ENCODE results near the gene FBRSL1. TPM values are rescaled to one million over a fixed set of nuclear protein-coding genes. Genes with fewer than 3 reads are reported as not detected.

Gene FBRSL1
- total RNA-seq, 1 donor, result 3.9 TPM

DNA sequence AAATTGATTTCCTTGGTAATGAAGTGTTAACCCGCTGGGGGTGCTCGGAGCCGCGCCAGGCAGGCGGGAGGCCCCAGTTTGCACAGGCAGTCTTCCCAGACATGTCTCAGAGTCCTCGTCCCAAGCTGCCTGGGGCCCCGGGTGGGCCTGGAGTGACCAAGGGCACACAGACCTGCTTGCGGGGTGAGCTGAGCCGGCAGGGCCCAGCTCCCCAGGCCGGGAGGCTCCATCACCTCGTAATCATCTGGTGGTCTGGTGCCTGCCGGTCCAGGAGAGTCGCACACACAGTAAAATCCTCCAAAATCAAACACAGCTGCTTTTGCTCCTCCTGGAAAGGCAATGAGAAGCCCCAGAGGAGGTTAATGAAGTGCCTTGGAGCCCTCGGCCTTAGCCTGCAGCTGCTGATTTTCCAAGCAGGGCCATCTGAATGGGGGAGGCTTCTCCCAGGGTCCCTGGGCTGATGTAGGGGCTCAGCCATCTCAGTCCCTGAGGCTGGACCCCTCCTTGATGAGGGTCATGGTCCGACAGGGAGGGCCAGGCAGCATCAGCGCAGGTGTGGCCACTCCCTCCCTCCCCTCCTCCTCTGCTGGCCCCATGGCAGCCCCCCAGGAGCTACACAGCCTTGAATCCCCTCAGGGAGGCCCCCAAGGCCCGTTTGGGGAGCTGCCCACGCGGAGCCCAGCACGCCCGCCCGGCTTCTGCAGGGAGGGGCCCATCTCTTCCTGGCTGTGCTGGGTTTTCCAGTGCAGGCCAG lies 39.4 kb upstream of the FBRSL1 start:
- no peak for DNase-seq (ENCODE audit: low read depth)
- TF ChIP-seq CTCF (IDR thresholded peaks at IDR 0.05; ENCODE audit: insufficient read depth, low read depth, low read length), result no peak
- H3K4me3 ChIP-seq (ENCODE audit: low read depth, low read length), result no peak overlapping the region

- no peak for DNase-seq (ENCODE audit: low read depth)
- TF ChIP-seq CTCF (IDR thresholded peaks at IDR 0.05; ENCODE audit: insufficient read depth, low read depth, low read length), result no peak
- H3K4me3 ChIP-seq (ENCODE audit: low read depth, low read length), result no peak overlapping the region
Observed at GRCh38 chr12:132451172-132451835, 38.6 kb upstream of the FBRSL1 start.

GRCh38 chr12:132451836-132452195 lies 38.1 kb upstream of the FBRSL1 start:
- no peak for TF ChIP-seq CTCF (IDR thresholded peaks at IDR 0.05; ENCODE audit: insufficient read depth, low read depth, low read length)
- H3K4me3 ChIP-seq (ENCODE audit: low read depth, low read length), result no peak overlapping the region
- no peak for DNase-seq (ENCODE audit: low read depth)

DNA sequence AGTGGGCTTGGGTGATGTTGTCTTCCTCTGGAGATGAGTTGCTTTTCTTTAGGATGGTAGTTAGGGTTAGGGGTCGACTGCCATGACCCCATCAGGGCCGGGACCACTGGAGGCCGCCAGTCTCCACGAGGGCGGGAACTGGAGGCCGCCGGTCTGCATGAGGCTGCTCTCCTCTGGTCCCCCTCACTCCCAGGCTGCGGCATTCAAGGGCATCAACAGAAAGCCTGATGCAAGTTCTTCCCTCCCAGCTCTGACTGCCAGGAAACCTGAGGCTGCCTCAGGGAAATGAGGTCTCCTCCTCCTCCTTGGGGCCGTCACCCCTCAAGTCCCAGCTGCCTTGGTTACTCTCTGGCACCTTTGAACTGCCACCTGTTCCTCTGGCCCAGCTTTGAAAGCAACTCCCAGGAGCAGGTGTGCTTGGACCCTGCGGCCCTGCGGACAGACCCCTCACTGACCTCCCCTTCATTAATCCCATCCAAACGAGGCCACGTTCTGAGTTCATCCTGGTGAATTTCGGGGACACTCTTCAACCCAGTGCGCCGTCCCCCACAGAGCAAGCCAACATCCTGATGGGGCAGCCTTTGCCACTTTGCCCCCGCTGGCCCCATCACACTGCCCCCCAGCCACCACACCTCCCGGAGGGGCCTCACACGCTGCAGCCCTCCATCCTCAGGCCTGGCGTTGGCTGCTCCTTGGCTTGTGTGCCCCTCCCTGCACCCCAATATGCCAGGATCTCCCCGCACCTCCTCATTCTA lies 37.2 kb upstream of the FBRSL1 start:
- no peak for TF ChIP-seq CTCF (IDR thresholded peaks at IDR 0.05; ENCODE audit: insufficient read depth, low read depth, low read length)
- H3K4me3 ChIP-seq (ENCODE audit: low read depth, low read length), result no peak overlapping the region
- no peak for DNase-seq (ENCODE audit: low read depth)

DNA sequence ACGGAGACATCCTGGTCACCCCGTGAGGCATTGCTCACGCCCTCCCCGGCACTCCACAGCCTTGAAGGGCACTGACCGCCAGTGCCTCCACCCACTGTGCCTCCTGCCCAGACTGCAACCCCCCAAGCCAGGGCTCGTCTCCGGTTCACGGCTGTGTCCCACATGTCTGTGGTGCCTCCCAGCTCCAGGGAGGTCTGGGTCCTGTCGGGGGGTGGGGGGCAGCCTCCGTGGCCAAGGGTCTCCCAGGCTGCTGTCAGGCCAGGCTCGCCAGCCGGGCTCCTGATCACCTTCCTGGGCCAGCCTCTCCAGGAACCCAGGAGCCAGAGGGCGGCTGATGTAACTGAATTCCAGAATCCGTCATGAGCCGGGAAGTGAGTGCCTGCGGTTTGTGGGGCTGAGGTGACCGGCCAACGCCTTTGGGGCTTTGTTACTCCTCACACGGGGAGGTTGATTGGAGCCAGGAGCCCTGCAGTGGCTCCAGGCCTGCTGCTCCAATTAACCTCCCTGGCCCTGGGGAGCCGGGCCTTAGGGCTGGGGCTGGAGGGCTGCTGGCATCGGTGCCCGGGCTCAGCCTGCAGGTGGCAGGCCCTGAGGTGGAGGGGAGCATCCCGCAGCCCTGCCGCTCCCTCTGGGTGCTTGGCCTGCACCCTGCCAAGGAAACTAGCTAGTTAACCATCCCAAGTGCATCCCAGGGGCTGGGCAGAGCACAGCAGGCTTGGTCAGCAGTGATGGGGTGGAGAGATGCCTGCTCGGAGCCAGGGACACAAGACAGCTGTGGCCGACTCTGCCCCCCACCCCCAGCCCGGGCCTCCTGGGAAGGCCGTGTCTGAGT lies 36.4 kb upstream of the FBRSL1 start:
- H3K4me3 ChIP-seq (ENCODE audit: low read depth, low read length), result no peak overlapping the region
- TF ChIP-seq CTCF (IDR thresholded peaks at IDR 0.05; ENCODE audit: insufficient read depth, low read depth, low read length), result no peak
- peak; percentile 43 for DNase-seq (ENCODE audit: low read depth)

DNA sequence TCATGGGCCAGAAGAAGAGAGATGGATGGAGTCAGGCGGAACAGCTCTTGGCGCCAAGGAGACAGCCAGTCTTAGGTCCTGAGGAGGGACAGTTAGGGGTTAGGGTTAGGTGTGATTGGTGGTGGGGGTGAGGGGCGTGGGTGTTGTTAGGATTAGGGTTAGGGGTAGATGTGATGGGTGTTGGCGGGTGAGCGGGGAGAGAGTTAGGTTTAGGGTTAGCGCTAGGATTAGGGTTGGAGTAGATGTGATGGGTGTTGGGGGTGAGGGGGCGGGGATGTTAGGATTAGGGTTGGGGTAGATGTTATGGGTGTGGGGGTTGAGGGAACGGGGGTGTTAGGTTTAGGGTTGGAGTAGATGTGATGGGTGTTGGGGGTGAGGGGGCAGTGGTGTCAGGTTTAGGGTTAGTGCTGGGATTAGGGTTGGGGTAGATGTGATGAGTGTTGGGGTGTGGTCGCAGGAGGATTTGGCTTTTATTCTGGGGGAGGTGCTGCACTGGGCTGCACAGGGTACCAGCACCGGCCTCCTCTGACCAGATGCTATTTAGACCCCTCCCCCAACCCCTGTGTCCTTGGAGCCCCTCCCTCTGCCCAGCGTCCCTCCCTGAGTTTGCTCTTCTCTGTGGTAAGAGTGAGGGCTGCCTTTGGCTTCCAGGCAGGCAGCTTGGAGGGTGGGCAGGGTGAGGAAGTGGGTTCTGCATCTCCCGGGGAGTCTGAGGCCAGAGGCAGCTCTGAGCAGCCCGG lies 35.6 kb upstream of the FBRSL1 start:
- DNase-seq (ENCODE audit: low read depth), result no peak
- TF ChIP-seq CTCF (IDR thresholded peaks at IDR 0.05; ENCODE audit: insufficient read depth, low read depth, low read length), result no peak
- no peak overlapping the region for H3K4me3 ChIP-seq (ENCODE audit: low read depth, low read length)

Data from fibroblast of villous mesenchyme (primary cell).